HEK293 (cell line): ENCODE measurements around the gene CNTNAP1.

ENCODE experiments used
- HOXD13 ChIP-seq: sonication (generic); formaldehyde crosslinking; IDR thresholded peaks from 2 replicates; pipeline ENCODE4 v1.8.0; 2022; ENCODE audit warnings: missing genetic modification reagents, borderline replicate concordance
- TRIM28 ChIP-seq: IDR thresholded peaks from 2 replicates; pipeline ENCODE4 v1.6.1; 2011; ENCODE audit warnings: low read length, control low read depth, borderline replicate concordance
- YY2 ChIP-seq: fragments of 450-650 bp; formaldehyde crosslinking; IDR thresholded peaks from 2 replicates; pipeline ENCODE4 v1.5.1; 2016; ENCODE audit warnings: missing biosample characterization, missing genetic modification characterization
- ZFP3 ChIP-seq: fragments of 450-650 bp; formaldehyde crosslinking; IDR thresholded peaks from 2 replicates; pipeline ENCODE4 v1.5.1; 2016; ENCODE audit warnings: low read depth, missing biosample characterization, missing genetic modification characterization
- ZNF302 ChIP-seq: fragments of 450-650 bp; formaldehyde crosslinking; IDR thresholded peaks from 2 replicates; pipeline ENCODE4 v1.5.1; 2016; ENCODE audit warnings: missing biosample characterization, missing genetic modification characterization, low read depth
- ZNF707 ChIP-seq: fragments of 450-650 bp; formaldehyde crosslinking; IDR thresholded peaks from 2 replicates; pipeline ENCODE4 v1.5.1; 2016; ENCODE audit warnings: missing biosample characterization, missing genetic modification characterization
- TF ChIP-seq, protein P1 (sequence below): fragments of 450-650 bp; formaldehyde crosslinking; IDR thresholded peaks from 2 replicates; pipeline ENCODE4 v1.5.1; 2016; ENCODE audit warnings: missing biosample characterization, missing genetic modification characterization
- TF ChIP-seq, protein P2 (sequence below): fragments of 450-650 bp; formaldehyde crosslinking; IDR thresholded peaks from 2 replicates; pipeline ENCODE4 v1.5.1; 2016; ENCODE audit warnings: missing biosample characterization, missing genetic modification characterization
- TF ChIP-seq, protein P3 (sequence below): sonication (generic); formaldehyde crosslinking; IDR thresholded peaks from 2 replicates; pipeline ENCODE4 v1.8.1; 2022; ENCODE audit warnings: mild to moderate bottlenecking, moderate library complexity, missing genetic modification reagents
- TF ChIP-seq, protein P4 (sequence below): fragments of 450-650 bp; formaldehyde crosslinking; conservative IDR thresholded peaks from 2 replicates; pipeline ENCODE4 v1.5.1; 2016; ENCODE audit warnings: low read depth, missing biosample characterization, missing genetic modification characterization

DNA sequence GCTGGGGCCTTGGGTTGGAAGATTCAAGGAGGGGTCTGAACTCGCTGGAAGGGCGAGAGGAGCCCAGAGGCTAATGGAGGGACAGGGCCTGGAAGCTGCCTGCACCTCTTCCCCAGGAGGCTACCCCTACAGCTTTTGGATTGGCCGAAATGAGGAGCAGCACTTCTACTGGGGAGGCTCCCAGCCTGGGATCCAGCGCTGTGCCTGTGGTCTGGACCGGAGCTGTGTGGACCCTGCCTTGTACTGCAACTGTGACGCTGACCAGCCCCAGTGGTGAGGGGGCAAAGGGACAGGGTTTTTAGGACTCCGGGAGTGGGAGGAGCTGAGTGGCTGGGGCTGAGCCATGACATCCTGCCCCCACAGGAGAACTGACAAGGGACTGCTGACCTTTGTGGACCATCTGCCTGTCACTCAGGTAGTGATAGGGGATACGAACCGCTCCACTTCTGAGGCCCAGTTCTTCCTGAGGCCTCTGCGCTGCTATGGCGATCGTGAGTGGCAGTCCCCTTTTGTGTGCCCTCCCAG, 8.8 kb downstream of the CNTNAP1 start:
- TF ChIP-seq, protein P1, sequence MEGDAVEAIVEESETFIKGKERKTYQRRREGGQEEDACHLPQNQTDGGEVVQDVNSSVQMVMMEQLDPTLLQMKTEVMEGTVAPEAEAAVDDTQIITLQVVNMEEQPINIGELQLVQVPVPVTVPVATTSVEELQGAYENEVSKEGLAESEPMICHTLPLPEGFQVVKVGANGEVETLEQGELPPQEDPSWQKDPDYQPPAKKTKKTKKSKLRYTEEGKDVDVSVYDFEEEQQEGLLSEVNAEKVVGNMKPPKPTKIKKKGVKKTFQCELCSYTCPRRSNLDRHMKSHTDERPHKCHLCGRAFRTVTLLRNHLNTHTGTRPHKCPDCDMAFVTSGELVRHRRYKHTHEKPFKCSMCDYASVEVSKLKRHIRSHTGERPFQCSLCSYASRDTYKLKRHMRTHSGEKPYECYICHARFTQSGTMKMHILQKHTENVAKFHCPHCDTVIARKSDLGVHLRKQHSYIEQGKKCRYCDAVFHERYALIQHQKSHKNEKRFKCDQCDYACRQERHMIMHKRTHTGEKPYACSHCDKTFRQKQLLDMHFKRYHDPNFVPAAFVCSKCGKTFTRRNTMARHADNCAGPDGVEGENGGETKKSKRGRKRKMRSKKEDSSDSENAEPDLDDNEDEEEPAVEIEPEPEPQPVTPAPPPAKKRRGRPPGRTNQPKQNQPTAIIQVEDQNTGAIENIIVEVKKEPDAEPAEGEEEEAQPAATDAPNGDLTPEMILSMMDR (tag by site-specific recombination): no peak
- TF ChIP-seq, protein P2, sequence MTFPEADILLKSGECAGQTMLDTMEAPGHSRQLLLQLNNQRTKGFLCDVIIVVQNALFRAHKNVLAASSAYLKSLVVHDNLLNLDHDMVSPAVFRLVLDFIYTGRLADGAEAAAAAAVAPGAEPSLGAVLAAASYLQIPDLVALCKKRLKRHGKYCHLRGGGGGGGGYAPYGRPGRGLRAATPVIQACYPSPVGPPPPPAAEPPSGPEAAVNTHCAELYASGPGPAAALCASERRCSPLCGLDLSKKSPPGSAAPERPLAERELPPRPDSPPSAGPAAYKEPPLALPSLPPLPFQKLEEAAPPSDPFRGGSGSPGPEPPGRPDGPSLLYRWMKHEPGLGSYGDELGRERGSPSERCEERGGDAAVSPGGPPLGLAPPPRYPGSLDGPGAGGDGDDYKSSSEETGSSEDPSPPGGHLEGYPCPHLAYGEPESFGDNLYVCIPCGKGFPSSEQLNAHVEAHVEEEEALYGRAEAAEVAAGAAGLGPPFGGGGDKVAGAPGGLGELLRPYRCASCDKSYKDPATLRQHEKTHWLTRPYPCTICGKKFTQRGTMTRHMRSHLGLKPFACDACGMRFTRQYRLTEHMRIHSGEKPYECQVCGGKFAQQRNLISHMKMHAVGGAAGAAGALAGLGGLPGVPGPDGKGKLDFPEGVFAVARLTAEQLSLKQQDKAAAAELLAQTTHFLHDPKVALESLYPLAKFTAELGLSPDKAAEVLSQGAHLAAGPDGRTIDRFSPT (tag by site-specific recombination): no peak
- TF ChIP-seq ZNF302 (tag by site-specific recombination) (no peak), ZNF707 (tag by site-specific recombination) (no peak), TRIM28 (no peak), HOXD13 (CRISPR knock-in tag) (no peak), ZFP3 (tag by site-specific recombination) (no peak), YY2 (tag by site-specific recombination) (no peak)
- TF ChIP-seq, protein P3, sequence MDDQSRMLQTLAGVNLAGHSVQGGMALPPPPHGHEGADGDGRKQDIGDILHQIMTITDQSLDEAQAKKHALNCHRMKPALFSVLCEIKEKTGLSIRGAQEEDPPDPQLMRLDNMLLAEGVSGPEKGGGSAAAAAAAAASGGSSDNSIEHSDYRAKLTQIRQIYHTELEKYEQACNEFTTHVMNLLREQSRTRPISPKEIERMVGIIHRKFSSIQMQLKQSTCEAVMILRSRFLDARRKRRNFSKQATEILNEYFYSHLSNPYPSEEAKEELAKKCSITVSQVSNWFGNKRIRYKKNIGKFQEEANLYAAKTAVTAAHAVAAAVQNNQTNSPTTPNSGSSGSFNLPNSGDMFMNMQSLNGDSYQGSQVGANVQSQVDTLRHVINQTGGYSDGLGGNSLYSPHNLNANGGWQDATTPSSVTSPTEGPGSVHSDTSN (CRISPR knock-in tag): no peak
- TF ChIP-seq, protein P4, sequence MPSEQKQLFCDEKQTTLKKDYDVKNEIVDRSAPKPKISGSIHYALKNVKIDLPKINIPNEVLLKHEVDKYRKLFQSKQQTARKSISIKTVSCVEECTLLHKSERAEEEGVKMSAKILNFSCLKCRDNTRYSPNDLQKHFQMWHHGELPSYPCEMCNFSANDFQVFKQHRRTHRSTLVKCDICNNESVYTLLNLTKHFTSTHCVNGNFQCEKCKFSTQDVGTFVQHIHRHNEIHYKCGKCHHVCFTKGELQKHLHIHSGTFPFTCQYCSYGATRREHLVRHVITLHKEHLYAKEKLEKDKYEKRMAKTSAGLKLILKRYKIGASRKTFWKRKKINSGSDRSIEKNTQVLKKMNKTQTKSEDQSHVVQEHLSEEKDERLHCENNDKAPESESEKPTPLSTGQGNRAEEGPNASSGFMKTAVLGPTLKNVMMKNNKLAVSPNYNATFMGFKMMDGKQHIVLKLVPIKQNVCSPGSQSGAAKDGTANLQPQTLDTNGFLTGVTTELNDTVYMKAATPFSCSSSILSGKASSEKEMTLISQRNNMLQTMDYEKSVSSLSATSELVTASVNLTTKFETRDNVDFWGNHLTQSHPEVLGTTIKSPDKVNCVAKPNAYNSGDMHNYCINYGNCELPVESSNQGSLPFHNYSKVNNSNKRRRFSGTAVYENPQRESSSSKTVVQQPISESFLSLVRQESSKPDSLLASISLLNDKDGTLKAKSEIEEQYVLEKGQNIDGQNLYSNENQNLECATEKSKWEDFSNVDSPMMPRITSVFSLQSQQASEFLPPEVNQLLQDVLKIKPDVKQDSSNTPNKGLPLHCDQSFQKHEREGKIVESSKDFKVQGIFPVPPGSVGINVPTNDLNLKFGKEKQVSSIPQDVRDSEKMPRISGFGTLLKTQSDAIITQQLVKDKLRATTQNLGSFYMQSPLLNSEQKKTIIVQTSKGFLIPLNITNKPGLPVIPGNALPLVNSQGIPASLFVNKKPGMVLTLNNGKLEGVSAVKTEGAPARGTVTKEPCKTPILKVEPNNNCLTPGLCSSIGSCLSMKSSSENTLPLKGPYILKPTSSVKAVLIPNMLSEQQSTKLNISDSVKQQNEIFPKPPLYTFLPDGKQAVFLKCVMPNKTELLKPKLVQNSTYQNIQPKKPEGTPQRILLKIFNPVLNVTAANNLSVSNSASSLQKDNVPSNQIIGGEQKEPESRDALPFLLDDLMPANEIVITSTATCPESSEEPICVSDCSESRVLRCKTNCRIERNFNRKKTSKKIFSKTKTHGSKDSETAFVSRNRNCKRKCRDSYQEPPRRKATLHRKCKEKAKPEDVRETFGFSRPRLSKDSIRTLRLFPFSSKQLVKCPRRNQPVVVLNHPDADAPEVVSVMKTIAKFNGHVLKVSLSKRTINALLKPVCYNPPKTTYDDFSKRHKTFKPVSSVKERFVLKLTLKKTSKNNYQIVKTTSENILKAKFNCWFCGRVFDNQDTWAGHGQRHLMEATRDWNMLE (tag by site-specific recombination): no peak
